Ovary (tissue), 3 donors: ENCODE results near the gene SEC61A2.

Experiments
- CTCF ChIP-seq, 3 donors: fragments of 450-650 bp in 2 of 3; fragments of 200-600 bp in 1 of 3; IDR thresholded peaks; one replicate each; pipeline versions ENCODE4 v1.5.1 to v1.8.0; 2016 to 2022; ENCODE audit warnings: antibody characterized with exemption in 3 of 3, mild to moderate bottlenecking in 1 of 3
- POLR2A ChIP-seq: fragments of 450-650 bp; IDR thresholded peaks from one replicate; pipeline ENCODE4 v1.6.1; 2017; ENCODE audit warnings: antibody characterized with exemption, mild to moderate bottlenecking, moderate library complexity
- donor health status: DM: no; HTN: no; CAD: no.

- TF ChIP-seq CTCF (IDR thresholded peaks at IDR 0.05) = no peak
- TF ChIP-seq POLR2A = no peak
Observed at GRCh38 chr10:12164085-12164484, 34.6 kb downstream of the SEC61A2 start.
